ENCODE data around the gene MED4. TPM values are rescaled to one million over a fixed set of nuclear protein-coding genes. Genes with fewer than 3 reads are reported as not detected.

Gene MED4
- total RNA-seq, 1 experiment from 2014 or later, result 28.5 TPM

DNA sequence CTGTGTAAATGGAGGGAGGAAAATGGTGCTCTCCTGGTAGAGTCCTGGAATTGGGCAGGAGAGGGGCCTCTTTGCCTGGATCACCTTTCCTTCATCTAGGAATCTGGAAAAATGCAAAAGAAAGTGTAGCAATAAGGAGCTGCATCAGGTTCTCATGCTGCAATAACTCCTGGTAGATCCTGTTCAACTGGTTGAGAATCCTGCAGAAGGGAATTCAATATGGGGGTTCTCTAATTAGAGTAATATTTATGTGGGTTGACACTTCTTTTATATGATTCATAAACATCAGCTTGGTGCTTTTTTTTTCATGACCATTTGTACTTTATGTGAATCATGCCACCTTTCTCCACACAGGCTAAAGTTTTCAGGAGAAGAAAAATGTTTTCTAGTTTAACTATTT lies 66.8 kb downstream of the MED4 start:
- no peaks in the 10 kb centered on the region for H3K9me3 Mint-ChIP-seq (ENCODE audit: low read depth, unreplicated experiment)
- no peaks in the 10 kb centered on the region for H3K27me3 Mint-ChIP-seq (ENCODE audit: unreplicated experiment)
- no peak overlapping the region for H3K4me3 Mint-ChIP-seq (ENCODE audit: low read depth, unreplicated experiment)
- no TSS peak for BruUV-seq (replicated peaks)
- no peaks in the 10 kb centered on the region for H3K4me1 Mint-ChIP-seq (ENCODE audit: low read depth, unreplicated experiment)
- no peak for DNase-seq
- no peaks in the 10 kb centered on the region for H3K36me3 Mint-ChIP-seq (ENCODE audit: insufficient read depth, unreplicated experiment)
- CTCF ChIA-PET, result no interaction called here
- TF ChIP-seq, protein P1, sequence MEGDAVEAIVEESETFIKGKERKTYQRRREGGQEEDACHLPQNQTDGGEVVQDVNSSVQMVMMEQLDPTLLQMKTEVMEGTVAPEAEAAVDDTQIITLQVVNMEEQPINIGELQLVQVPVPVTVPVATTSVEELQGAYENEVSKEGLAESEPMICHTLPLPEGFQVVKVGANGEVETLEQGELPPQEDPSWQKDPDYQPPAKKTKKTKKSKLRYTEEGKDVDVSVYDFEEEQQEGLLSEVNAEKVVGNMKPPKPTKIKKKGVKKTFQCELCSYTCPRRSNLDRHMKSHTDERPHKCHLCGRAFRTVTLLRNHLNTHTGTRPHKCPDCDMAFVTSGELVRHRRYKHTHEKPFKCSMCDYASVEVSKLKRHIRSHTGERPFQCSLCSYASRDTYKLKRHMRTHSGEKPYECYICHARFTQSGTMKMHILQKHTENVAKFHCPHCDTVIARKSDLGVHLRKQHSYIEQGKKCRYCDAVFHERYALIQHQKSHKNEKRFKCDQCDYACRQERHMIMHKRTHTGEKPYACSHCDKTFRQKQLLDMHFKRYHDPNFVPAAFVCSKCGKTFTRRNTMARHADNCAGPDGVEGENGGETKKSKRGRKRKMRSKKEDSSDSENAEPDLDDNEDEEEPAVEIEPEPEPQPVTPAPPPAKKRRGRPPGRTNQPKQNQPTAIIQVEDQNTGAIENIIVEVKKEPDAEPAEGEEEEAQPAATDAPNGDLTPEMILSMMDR (IDR thresholded peaks at IDR 0.05; ENCODE audit: unreplicated experiment), result no peak
- no peak overlapping the region for H3K27ac Mint-ChIP-seq (ENCODE audit: unreplicated experiment)
- intact Hi-C loops (cut with micrococcal nuclease; ENCODE audit: unreplicated experiment), result no loop called here

Other genes starting within 250 kb of the MED4 start
- 35.8 and 36.7 TPM in 2 replicates for gene SUCLA2, start 93.8 kb downstream of the MED4 start, total RNA-seq (2022)
- 19.2 and 19.4 TPM in 2 replicates for gene NUDT15, start 57.4 kb downstream of the MED4 start, total RNA-seq (2022)
- 357 and 362 TPM in 2 replicates for gene ITM2B, start 138.1 kb upstream of the MED4 start, total RNA-seq (2022)
- gene RB1, start 208.6 kb upstream of the MED4 start, total RNA-seq (2022), result 38.8 and 44.9 TPM in 2 replicates